Lung microvascular endothelial cell (primary cell): ENCODE results near the gene RAB22A. TPM values are rescaled to one million over a fixed set of nuclear protein-coding genes. Genes with fewer than 3 reads are reported as not detected.
A peak's percentile ranks its signal among the peaks of the same experiment; 100 is the strongest.
"Not testable (repeated sequence)": the region's sequence is repeated elsewhere in the genome, so short reads cannot be mapped to it uniquely, and the experiment has no call there.

ENCODE experiments used
- DNase-seq, 2 donors: peaks; one replicate each; pipeline versions ENCODE4 v3.0.0 to v3.0.0-alpha.2; 2010; ENCODE audit warnings: low read depth in 2 of 2
- total RNA-seq: library from RNA; depleted of rRNA; stranded (reverse); fragments of >200 nt; gene quantifications from 2 replicates; pipeline ENCODE4 v1.2.1, GENCODE V29; 2014

The RAB22A gene
- total RNA-seq, 1 donor from 2014 or later, result 10.9 TPM

GRCh38 chr20:58342104-58342945 is 32.8 kb downstream of the RAB22A start:
- DNase-seq, result peak in 1 of 2 donors; percentile 68

DNA sequence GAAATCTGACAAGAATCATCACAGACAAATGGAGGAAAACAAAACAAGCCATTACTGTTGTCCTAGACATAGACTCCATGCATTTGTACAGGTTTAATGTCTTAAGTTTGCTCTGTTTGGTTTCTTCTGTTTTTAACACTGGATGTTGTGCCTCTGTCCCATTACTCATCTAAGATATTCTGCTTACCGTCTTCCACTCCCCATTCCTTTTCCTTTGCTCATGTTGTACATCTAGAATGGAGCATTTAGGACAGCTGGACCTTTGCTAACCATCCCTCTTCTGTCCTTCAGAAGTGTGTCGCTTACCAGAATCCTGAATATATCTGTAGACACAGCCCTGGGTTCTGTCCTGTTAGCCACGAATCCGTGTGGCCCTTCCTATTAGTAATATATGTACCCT is 35.2 kb downstream of the RAB22A start:
- DNase-seq, result no peak

- peak in 1 of 2 donors; percentile 56 for DNase-seq
These were observed 40.1 kb downstream of the RAB22A start for GRCh38 chr20:58349570-58349969.

GRCh38 chr20:58352468-58352867 is 43.0 kb downstream of the RAB22A start:
- no peak for DNase-seq

GRCh38 chr20:58359441-58359840 is 49.9 kb downstream of the RAB22A start:
- DNase-seq, result no peak

DNA sequence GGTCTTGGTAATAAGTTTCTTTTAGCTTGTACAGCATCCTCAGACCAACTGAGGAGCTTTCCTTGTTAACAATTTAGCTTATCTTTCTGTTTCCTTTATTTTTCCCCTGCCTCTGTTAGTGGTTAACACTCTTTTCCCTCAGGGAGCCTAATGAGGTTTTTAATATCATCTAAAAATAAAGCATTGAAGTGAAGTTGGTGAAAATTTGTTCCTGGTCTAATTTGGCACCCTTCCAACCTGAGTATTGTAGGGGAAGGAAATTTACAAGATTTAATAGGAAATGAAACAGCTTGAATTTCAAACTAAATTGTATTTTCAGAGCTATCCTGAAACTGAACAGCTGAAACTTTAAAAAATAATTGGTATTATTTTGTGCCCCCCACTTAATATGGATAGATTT is 51.4 kb downstream of the RAB22A start:
- DNase-seq, result peak; percentile 29

DNA sequence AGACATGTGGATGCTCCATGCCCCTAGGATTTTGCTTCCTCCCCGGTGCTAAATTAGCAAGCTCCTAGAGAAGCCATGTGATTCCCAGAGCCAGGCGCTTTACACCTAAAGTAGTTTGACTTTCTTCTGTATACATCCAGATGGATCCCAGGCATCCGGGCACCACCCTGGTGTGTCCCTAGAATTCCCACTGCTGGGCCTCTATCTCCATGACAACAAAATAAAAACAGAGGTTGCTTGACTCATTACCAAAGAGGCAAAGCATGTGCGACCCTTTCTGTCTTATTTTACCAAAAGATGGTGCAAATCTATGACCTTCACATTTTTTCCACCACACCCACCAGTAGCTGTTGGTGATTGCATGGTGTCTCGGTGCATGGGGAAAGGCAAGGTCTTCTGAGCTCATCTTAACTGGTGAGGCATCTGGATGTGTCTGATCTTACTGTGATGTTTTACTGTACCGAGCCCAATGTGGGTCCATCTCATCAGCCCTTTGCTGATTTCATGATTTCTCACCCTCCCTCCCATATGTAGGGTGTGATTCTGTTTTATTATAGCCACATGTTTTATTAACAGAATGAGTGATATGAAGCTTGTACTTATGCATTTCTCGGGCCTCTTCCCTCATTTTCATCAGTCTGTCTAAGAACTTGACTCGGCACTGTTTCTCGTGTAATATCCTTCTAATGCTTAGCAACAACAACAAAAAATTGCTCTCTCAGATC is 52.1 kb downstream of the RAB22A start:
- DNase-seq, result peak; percentile 35 to 69

- no peak for DNase-seq
These were observed 52.6 kb downstream of the RAB22A start for GRCh38 chr20:58362206-58362516.

DNA sequence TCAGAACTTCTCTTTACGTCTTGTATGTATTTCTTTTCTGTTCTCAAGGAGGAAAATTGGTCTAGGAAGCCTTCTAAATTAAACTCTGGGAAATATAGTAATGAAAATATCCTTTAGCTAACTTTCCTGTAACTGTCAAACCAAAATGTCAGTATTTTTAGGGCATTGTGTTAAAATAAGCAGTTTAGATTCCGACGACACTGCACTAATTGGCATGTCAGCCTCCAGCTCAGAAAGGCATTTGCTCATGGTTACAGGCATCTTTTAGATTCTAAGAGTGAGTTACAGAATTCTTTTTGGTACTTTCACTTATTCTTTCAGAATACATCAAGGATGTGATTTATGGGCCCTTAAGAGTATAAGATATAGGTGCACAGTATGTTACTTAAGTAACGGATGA is 53.5 kb downstream of the RAB22A start:
- no peak for DNase-seq

DNA sequence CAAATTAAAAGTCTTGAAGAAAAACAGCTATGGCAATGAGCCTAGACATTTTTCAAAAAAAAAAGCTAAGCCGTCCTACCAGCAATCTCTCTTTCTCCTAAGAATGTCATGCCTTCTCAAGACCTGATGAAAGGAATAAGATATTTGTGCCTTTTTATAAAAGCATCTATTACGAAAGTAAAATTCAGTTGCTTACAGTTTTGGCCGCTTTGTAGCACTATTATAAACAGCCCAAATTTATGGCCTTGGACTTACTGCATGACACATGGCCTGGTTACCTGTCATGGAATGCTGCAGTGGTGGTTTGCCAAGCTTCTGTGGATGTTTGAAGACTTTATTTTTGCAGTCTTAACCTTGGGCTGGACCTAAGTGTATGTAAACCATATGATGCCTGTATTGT is 57.4 kb downstream of the RAB22A start:
- DNase-seq, result no peak

GRCh38 chr20:58372806-58373205 is 63.3 kb downstream of the RAB22A start:
- no peak for DNase-seq

DNA sequence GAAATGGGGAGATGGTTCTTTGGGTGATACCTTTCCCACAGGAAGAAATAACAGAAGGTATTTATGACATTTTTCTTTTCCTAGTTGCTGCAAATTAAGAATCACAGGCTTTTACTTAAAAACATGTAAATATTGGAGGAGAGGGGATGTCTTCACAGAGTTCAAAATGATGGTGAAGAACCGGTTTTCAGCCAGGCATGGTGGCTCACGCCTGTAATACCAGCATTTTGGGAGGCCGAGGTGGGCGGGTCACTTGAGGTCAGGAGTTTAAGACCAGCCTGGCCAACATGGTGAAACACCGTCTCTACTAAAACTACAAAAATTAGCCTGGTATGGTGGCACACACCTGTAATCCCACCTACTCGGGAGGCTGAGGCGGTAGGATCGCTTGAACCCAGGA is 63.8 kb downstream of the RAB22A start:
- DNase-seq, result not testable (repeated sequence)

DNA sequence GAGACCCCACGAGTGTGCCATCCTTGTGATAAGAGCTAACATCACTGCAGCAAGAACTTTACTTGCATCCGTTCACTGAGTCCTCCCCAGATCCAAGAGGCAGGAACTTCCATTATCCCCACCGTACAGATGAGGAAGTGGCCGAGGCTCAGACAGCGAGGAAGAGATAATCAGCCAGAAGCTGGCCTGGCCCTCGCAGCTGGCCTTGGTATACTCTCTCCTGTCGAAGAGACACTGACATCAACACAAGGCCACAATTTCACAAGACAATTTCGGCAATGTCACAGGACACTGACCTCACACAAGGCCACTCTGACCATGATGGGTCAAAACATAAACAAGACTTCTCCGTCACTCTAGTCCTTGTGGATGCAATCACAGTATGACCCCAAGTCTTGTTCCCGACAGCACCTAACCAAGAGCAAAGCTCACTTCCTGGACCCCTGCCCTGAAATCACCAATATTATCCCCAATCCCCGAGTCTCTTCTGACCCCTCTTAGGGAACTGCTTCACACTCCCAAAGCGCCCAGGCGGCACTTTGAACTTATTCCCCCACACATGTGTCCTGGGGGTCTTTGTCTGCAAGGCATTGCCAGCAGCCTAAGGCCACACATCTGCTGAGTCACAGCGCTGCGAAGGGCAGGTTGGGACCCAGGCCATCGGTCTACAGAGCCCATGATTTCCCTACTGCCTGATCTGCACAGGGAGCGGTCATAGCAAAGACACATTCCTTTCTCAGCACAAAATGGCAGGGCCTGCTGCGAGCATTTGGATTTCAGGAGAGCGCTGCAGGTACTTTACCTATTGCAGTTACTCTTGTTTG is 64.7 kb downstream of the RAB22A start:
- no peak for DNase-seq

DNA sequence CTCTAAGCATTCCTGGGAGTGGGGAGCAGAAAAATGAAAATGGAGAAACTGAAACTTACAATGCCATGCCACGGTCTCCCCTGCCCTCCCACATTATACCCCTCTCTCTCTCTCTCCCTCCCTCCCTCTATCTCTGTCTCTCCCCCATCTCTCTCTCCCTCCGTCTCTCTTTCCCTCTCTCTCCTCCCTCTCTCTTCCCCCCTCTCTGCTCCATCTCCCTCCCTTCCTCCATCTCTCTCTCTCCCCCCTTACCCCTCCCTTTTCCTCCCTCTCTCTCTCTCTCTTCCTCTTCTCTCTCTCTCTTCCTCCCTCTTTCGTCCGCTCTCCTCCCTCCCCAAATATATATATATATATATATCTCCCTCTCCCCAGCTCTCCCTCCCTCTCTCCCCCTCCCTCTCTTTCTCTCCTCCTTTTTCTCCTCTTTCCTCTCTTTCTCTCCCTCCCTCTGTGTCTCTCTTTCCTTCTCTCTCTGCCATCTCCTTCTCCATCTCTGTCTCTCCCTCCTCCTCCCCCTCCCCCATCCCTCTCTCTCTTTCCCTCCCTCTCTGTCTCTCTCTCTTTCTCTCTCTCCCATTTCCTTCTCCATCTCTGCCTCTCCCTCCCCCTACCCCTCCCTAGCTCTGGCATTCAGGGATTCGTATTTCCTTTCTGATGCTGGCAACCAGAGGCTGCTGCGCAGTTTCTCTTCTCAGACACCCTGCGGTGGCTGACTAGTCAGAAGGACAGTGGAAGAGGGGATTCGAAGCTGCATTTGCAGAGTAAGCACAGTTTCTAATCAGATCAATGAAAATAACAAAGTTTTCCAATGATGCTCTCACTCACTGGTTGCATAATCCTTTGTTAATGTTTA is 65.6 kb downstream of the RAB22A start:
- DNase-seq, result peak; percentile 51 to 69

- DNase-seq, result no peak
These were observed 66.3 kb downstream of the RAB22A start for GRCh38 chr20:58375759-58376352.

GRCh38 chr20:58377017-58377416 is 67.5 kb downstream of the RAB22A start:
- no peak for DNase-seq

DNA sequence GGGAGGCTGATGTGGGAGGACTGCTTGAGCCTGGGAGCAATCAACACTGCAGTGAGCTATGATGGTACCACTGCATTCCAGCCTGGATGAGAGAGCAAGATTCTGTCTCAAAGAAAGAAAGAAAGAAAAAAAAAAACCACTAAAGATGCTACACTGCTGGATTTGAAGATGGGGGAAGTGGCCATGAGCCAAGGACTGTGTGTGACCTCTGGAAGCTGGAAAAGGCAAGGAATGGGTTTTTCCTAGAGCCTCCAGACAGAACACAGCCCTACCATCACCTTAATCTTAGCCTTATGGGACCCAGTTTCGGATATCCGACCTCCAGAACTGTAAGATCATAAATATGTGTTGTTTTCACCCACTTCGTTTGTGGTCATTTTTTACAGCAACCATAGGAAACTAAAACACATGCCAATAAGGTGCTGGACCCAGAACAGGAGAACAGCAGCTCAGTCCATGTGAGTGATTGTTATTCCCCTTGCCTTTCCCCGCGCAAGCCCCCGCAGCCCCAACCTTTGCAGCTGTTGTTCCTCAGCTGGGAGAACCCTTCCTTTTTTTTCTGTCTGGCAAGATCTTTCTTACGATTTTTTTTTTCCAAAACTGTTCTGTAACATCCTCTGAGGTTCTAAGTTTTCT is 68.4 kb downstream of the RAB22A start:
- DNase-seq, result no peak

DNA sequence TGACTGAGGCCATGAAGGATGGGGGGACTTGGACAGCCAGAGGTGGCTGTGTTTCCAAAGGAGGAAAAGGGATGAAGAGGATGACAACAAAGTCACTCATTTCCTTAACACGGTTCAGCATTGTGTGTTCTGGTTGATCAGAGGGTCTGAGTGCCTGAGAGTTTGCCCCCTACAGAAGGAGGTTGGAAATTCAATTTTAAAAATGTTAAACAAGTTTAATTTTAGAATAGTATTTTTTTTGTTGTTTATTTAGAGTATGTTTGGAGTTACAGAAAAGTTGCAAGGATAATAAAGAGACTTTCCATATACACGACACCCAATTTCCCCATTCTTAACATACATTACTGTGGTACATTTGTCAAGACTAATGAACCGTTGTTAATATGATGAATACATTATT is 69.2 kb downstream of the RAB22A start:
- peak in 1 of 2 donors; percentile 12 for DNase-seq

DNA sequence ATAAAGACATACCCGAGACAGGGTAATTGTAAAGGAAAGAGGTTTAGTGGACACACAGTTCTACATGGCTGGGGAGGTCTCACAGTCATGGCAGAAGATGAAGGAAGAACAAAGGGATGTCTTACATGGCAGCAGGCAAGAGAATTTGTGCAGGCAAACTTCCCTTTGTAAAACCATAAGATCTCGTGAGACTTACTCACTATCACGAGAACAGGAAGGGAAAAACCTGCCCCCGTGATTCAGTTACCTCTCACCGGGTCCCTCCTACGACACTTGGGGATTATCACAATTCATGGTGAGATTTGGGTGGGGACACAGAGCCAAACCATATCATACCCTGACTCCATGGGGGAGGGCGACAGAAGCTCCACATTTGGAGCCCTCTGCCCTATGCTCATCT is 72.1 kb downstream of the RAB22A start:
- no peak for DNase-seq

- DNase-seq, result no peak
These were observed 72.6 kb downstream of the RAB22A start for GRCh38 chr20:58382096-58382495.
